ENCODE data around the gene ITGB7.

DNA sequence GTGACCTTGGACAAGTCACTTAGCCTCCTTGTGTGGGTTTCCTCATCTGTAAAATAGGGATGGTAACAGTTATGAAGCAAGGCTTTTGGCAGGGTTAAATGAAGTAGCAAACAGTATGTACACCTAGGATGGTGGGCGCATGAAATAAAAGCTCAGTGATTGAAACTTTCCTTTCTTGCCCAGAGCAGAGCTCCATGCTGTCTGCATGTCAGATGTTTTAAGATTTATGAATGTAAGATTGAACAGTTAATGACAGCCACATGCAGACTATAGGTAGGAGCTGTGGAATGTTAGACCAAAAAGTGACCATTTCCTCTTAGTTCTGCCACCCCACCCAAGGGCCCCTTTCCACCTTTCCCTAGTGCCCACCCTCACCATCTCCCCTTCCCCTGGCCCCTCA is 12.1 kb downstream of the ITGB7 start:
- TF ChIP-seq, protein P1, sequence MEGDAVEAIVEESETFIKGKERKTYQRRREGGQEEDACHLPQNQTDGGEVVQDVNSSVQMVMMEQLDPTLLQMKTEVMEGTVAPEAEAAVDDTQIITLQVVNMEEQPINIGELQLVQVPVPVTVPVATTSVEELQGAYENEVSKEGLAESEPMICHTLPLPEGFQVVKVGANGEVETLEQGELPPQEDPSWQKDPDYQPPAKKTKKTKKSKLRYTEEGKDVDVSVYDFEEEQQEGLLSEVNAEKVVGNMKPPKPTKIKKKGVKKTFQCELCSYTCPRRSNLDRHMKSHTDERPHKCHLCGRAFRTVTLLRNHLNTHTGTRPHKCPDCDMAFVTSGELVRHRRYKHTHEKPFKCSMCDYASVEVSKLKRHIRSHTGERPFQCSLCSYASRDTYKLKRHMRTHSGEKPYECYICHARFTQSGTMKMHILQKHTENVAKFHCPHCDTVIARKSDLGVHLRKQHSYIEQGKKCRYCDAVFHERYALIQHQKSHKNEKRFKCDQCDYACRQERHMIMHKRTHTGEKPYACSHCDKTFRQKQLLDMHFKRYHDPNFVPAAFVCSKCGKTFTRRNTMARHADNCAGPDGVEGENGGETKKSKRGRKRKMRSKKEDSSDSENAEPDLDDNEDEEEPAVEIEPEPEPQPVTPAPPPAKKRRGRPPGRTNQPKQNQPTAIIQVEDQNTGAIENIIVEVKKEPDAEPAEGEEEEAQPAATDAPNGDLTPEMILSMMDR (IDR thresholded peaks at IDR 0.05 in 2 of 3, conservative IDR thresholded peaks at IDR 0.05 in 1 of 3; ENCODE audit: control insufficient read depth in 2 of 3, extremely low read depth in 1 of 3, insufficient read depth in 1 of 3, low read depth in 3 of 3, low read length in 3 of 3): no peak
- TF ChIP-seq, protein P2, sequence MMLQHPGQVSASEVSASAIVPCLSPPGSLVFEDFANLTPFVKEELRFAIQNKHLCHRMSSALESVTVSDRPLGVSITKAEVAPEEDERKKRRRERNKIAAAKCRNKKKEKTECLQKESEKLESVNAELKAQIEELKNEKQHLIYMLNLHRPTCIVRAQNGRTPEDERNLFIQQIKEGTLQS (IDR thresholded peaks at IDR 0.05; ENCODE audit: borderline replicate concordance, extremely low read depth, low read depth, low read length): no peak
- TF ChIP-seq MXI1 (IDR thresholded peaks at IDR 0.05; ENCODE audit: low read depth, low read length) (no peak), EZH2 (IDR thresholded peaks at IDR 0.05; ENCODE audit: borderline replicate concordance, control insufficient read depth, low read depth, low read length) (no peak), DPF2 (IDR thresholded peaks at IDR 0.05) (no peak), BHLHE40 (IDR thresholded peaks at IDR 0.05; ENCODE audit: borderline replicate concordance in 1 of 2, low read depth in 2 of 2, low read length in 1 of 2) (no peak), USF2 (IDR thresholded peaks at IDR 0.05; ENCODE audit: borderline replicate concordance, low read depth, low read length) (no peak), JUNB (IDR thresholded peaks at IDR 0.05) (no peak), REST (IDR thresholded peaks at IDR 0.05; ENCODE audit: low read depth, low read length) (no peak), EGR1 (IDR thresholded peaks at IDR 0.05; ENCODE audit: borderline replicate concordance in 1 of 2, low read depth in 2 of 2, low read length in 2 of 2) (no peak), SREBF2 (IDR thresholded peaks at IDR 0.05; ENCODE audit: low read length) (no peak), FOS (IDR thresholded peaks at IDR 0.05; ENCODE audit: borderline replicate concordance, extremely low read depth, insufficient read length) (no peak)

All from GM12878 (cell line).